ENCODE data around the gene WASL.
"Not testable (repeated sequence)": the region's sequence is repeated elsewhere in the genome, so short reads cannot be mapped to it uniquely, and the experiment has no call there.

WASL gene

GRCh38 chr7:123768493-123768892 lies 19.7 kb upstream of the WASL start:
- DNase-seq: no peak

GRCh38 chr7:123763191-123763661 lies 14.4 kb upstream of the WASL start:
- no peak for DNase-seq

GRCh38 chr7:123761729-123762128 lies 12.9 kb upstream of the WASL start:
- DNase-seq: no peak

GRCh38 chr7:123757095-123757494 lies 8.3 kb upstream of the WASL start:
- DNase-seq: no peak

- no peak for DNase-seq
Measured at GRCh38 chr7:123755338-123755737, 6.5 kb upstream of the WASL start.

- no peak for DNase-seq
Measured at GRCh38 chr7:123754271-123754871, 5.6 kb upstream of the WASL start.

GRCh38 chr7:123752534-123752933 lies 3.7 kb upstream of the WASL start:
- DNase-seq: no peak

GRCh38 chr7:123751821-123752220 lies 3.0 kb upstream of the WASL start:
- DNase-seq: no peak

GRCh38 chr7:123750389-123751230 lies 1.8 kb upstream of the WASL start:
- DNase-seq: no peak

GRCh38 chr7:123749537-123749857 lies 694 bp upstream of the WASL start:
- DNase-seq: peak; percentile 11 to 16

GRCh38 chr7:123748171-123748733 lies 551 bp downstream of the WASL start:
- DNase-seq: peak in 1 of 2 experiments; percentile 4

GRCh38 chr7:123747620-123748141 lies 1.1 kb downstream of the WASL start:
- DNase-seq: peak; percentile 6 to 12

GRCh38 chr7:123746931-123747488 lies 1.8 kb downstream of the WASL start:
- DNase-seq: no peak

GRCh38 chr7:123746055-123746454 lies 2.7 kb downstream of the WASL start:
- no peak for DNase-seq

- no peak for DNase-seq
Measured at GRCh38 chr7:123745437-123745836, 3.4 kb downstream of the WASL start.

GRCh38 chr7:123744416-123744815 lies 4.4 kb downstream of the WASL start:
- DNase-seq: no peak

GRCh38 chr7:123741940-123742339 lies 6.9 kb downstream of the WASL start:
- no peak for DNase-seq

GRCh38 chr7:123738808-123739207 lies 10.0 kb downstream of the WASL start:
- no peak for DNase-seq

GRCh38 chr7:123738356-123738755 lies 10.4 kb downstream of the WASL start:
- no peak for DNase-seq

- not testable (repeated sequence) for DNase-seq
Measured at GRCh38 chr7:123737168-123737674, 11.6 kb downstream of the WASL start.

- no peak for DNase-seq
Measured at GRCh38 chr7:123735539-123735938, 13.3 kb downstream of the WASL start.

GRCh38 chr7:123734498-123734897 lies 14.3 kb downstream of the WASL start:
- no peak for DNase-seq

- no peak for DNase-seq
Measured at GRCh38 chr7:123732413-123733091, 16.3 kb downstream of the WASL start.
